HCT116 (cell line): Measurements from ENCODE around the gene ZNF653. TPM values are rescaled to one million over a fixed set of nuclear protein-coding genes. Genes with fewer than 3 reads are reported as not detected.

Experiments
- ATAC-seq: fragments of 200-7000 bp; cut with Tn5 transposase; 2 replicates; pipeline ENCODE4 v1.9.1; 2020; ENCODE audit warnings: mild to moderate bottlenecking, moderate library complexity
- BruUV-seq: library from RNA; stranded (reverse); fragments of 400-500 nt; replicated peaks from 2 replicates; lab custom pipeline; 2021; lab: Mats Ljungman, UMichigan
- CTCF ChIA-PET: fragments of 300-600 bp; sonication (Branson Sonifier 250); formaldehyde crosslinking; loops from one replicate; lab custom pipeline; 2021; ENCODE audit warnings: antibody characterized with exemption; lab: Charles Lee
- POLR2A ChIA-PET: fragments of 300-600, 350-600 bp; sonication (Branson Sonifier 250); formaldehyde crosslinking; loops from one replicate; lab custom pipeline; 2021; ENCODE audit warnings: antibody characterized with exemption; lab: Charles Lee
- RAD21 ChIA-PET, 2 experiments: fragments of 300-600 bp; sonication (Branson Sonifier 250); formaldehyde crosslinking; loops; one replicate each; lab custom pipeline; 2023; ENCODE audit warnings: low total read pairs in 2 of 2; ENCODE audit not compliant: uncharacterized antibody in 2 of 2, unreplicated experiment in 2 of 2, low non-redundant PET in 1 of 2; lab: Charles Lee
- DNase-seq: peaks from one replicate; pipeline ENCODE4 v3.0.0-alpha.2; 2010; ENCODE audit warnings: low read depth, low spot score
- H2AFZ ChIP-seq: fragments of 200-600 bp; shearing (Covaris generic), sonication (generic); 2 replicates; pipeline ENCODE4 v1.6.1; 2017; ENCODE audit warnings: low read depth, mixed run types, mixed read lengths, antibody characterized with exemption, low read length; ENCODE audit not compliant: poor library complexity, severe bottlenecking
- H3K27ac ChIP-seq: 2 replicates; pipeline ENCODE4 v1.5.1; 2012; ENCODE audit warnings: low read depth, low read length
- H3K27me3 ChIP-seq: fragments of 200-600 bp; sonication (generic); 2 replicates; pipeline ENCODE4 v1.6.1; 2016; ENCODE audit warnings: mixed run types, low read length, mixed read lengths; ENCODE audit not compliant: insufficient read depth
- H3K36me3 ChIP-seq, 2 experiments: fragments of 200-500 bp in 1 of 2; fragments of 200-600 bp in 1 of 2; sonication (Bioruptor generic) in 1 of 2; sonication (generic) in 1 of 2; 2 replicates each; pipeline versions ENCODE4 v1.5.1 to v1.6.1; 2014 to 2016; ENCODE audit warnings: low read length in 2 of 2, inconsistent platforms in 1 of 2, mixed read lengths in 1 of 2, mixed run types in 1 of 2; ENCODE audit not compliant: insufficient read depth in 2 of 2, control insufficient read depth in 1 of 2
- H3K4me1 ChIP-seq, 2 experiments: fragments of 200-600 bp in 1 of 2; sonication (generic) in 1 of 2; 2 replicates each; pipeline versions ENCODE4 v1.5.1 to v1.6.1; 2012 to 2017; ENCODE audit warnings: low read length in 2 of 2, inconsistent platforms in 1 of 2, mild to moderate bottlenecking in 1 of 2, mixed read lengths in 1 of 2, mixed run types in 1 of 2, moderate library complexity in 1 of 2; ENCODE audit not compliant: insufficient read depth in 2 of 2, control insufficient read depth in 1 of 2
- H3K4me2 ChIP-seq: fragments of 200-600 bp; sonication (generic); 2 replicates; pipeline ENCODE4 v1.6.1; 2017; ENCODE audit warnings: mixed run types, low read length, mixed read lengths
- H3K4me3 ChIP-seq, 2 experiments: fragments of 200-600 bp in 1 of 2; sonication (generic) in 1 of 2; replicated peaks in 1 of 2; 2 replicates each; pipeline ENCODE4 v1.5.1; 2011 to 2016; ENCODE audit warnings: low read length in 2 of 2, control low read depth in 1 of 2, low read depth in 1 of 2, mild to moderate bottlenecking in 1 of 2, mixed read lengths in 1 of 2, mixed run types in 1 of 2
- H3K79me2 ChIP-seq: fragments of 200-600 bp; sonication (generic); 2 replicates; pipeline ENCODE4 v1.6.1; 2017; ENCODE audit warnings: mild to moderate bottlenecking, mixed run types, low read length, moderate library complexity, mixed read lengths; ENCODE audit not compliant: insufficient read depth
- H3K9ac ChIP-seq: fragments of 200-600 bp; sonication (generic); 2 replicates; pipeline ENCODE4 v1.6.1; 2016; ENCODE audit warnings: low read length, mixed read lengths
- H3K9me2 ChIP-seq: fragments of 200-600 bp; sonication (generic), shearing (Covaris generic); 2 replicates; pipeline ENCODE4 v1.6.1; 2017; ENCODE audit warnings: mixed run types, mild to moderate bottlenecking, moderate library complexity; ENCODE audit not compliant: insufficient read depth
- H3K9me3 ChIP-seq, 2 experiments: fragments of 200-500 bp in 1 of 2; fragments of 200-600 bp in 1 of 2; sonication (Bioruptor generic) in 1 of 2; sonication (generic) in 1 of 2; 2 replicates each; pipeline ENCODE4 v1.6.1; 2014 to 2017; ENCODE audit warnings: low read length in 2 of 2, mixed read lengths in 2 of 2, inconsistent platforms in 1 of 2, low read depth in 1 of 2, mild to moderate bottlenecking in 1 of 2, mixed run types in 1 of 2, moderate library complexity in 1 of 2; ENCODE audit not compliant: control insufficient read depth in 1 of 2, insufficient read depth in 1 of 2
- H4K20me1 ChIP-seq: fragments of 200-600 bp; sonication (generic), shearing (Covaris generic); 2 replicates; pipeline ENCODE4 v1.6.1; 2017; ENCODE audit warnings: mixed run types, mild to moderate bottlenecking, moderate library complexity; ENCODE audit not compliant: insufficient read depth
- ATF3 ChIP-seq: IDR thresholded peaks from 2 replicates; pipeline ENCODE4 v1.6.1; 2012
- CBX3 ChIP-seq: IDR thresholded peaks from 2 replicates; pipeline ENCODE4 v1.6.1; 2012; ENCODE audit warnings: low read depth
- CEBPB ChIP-seq: IDR thresholded peaks from 2 replicates; pipeline ENCODE4 v1.6.1; 2012; ENCODE audit warnings: low read depth
- EGR1 ChIP-seq: IDR thresholded peaks from 2 replicates; pipeline ENCODE4 v1.6.1; 2012; ENCODE audit warnings: low read depth
- EZH2 ChIP-seq: fragments of 200-600 bp; sonication (generic); IDR thresholded peaks from 2 replicates; pipeline ENCODE4 v1.6.1; 2017; ENCODE audit warnings: antibody characterized with exemption, mixed run types
- EZH2phosphoT487 ChIP-seq: fragments of 200-600 bp; IDR thresholded peaks from 2 replicates; pipeline ENCODE4 v1.6.1; 2018; ENCODE audit warnings: antibody characterized with exemption, borderline replicate concordance
- FOSL1 ChIP-seq: IDR thresholded peaks from 2 replicates; pipeline ENCODE4 v1.6.1; 2012; ENCODE audit warnings: low read depth
- MAX ChIP-seq: IDR thresholded peaks from 2 replicates; pipeline ENCODE4 v1.6.1; 2012
- POLR2A ChIP-seq: IDR thresholded peaks from 2 replicates; pipeline ENCODE4 v1.7.0; 2011; ENCODE audit warnings: borderline replicate concordance; ENCODE audit not compliant: insufficient read depth, insufficient read length; ENCODE audit errors: extremely low read depth
- POLR2AphosphoS5 ChIP-seq: IDR thresholded peaks from 2 replicates; pipeline ENCODE4 v1.6.1; 2011; ENCODE audit warnings: mild to moderate bottlenecking, low read depth, low read length, moderate library complexity
- REST ChIP-seq: IDR thresholded peaks from 2 replicates; pipeline ENCODE4 v1.6.1; 2012; ENCODE audit warnings: low read depth
- SP1 ChIP-seq: IDR thresholded peaks from 2 replicates; pipeline ENCODE4 v1.6.1; 2012; ENCODE audit warnings: low read depth
- SRF ChIP-seq: IDR thresholded peaks from 2 replicates; pipeline ENCODE4 v1.6.1; 2012; ENCODE audit warnings: low read depth
- YY1 ChIP-seq: IDR thresholded peaks from 2 replicates; pipeline ENCODE4 v1.6.1; 2011; ENCODE audit warnings: low read length, low read depth, moderate library complexity, mild to moderate bottlenecking; ENCODE audit not compliant: insufficient replicate concordance; ENCODE audit errors: extremely low read depth
- ZBTB33 ChIP-seq: IDR thresholded peaks from 2 replicates; pipeline ENCODE4 v1.6.1; 2011; ENCODE audit warnings: mild to moderate bottlenecking, low read length, moderate library complexity; ENCODE audit not compliant: insufficient replicate concordance; ENCODE audit errors: extremely low read depth
- ZFX ChIP-seq: fragments of 450-650 bp; IDR thresholded peaks from 2 replicates; pipeline ENCODE4 v1.6.1; 2017
- ZNF274 ChIP-seq: fragments of 200-500 bp; sonication (Bioruptor generic); IDR thresholded peaks from 2 replicates; pipeline ENCODE4 v1.6.1; 2014; ENCODE audit warnings: mild to moderate bottlenecking, low read depth, low read length, inconsistent platforms
- intact Hi-C: fragments of 100-400 bp; cut with micrococcal nuclease; formaldehyde crosslinking; loops from 2 replicates; pipeline ENCODE4 v1.10.0; 2022
- total RNA-seq: library from RNA; stranded (reverse); gene quantifications from one replicate; pipeline ENCODE4 v1.2.1, GENCODE V29; 2021; ENCODE audit not compliant: unreplicated experiment

Gene ZNF653
- total RNA-seq, 1 experiment from 2014 or later: 16.1 TPM

GRCh38 chr19:11437955-11438354 is 67.7 kb downstream of the ZNF653 start:
- CTCF ChIA-PET: no interaction called here
- ATAC-seq: no peak
- RAD21 ChIA-PET: no interaction called here

More at GRCh38 chr19:11437955-11438354, 67.7 kb downstream of the ZNF653 start:
- Histone ChIP-seq H2AFZ (no peak overlapping the region), H4K20me1 (no peaks in the 10 kb centered on the region), H3K36me3 (peaks cover 22 to 38% of the 10 kb centered on the region in 2 experiments; a peak in 3 of 4 replicates), H3K79me2 (peaks cover 46% of the 10 kb centered on the region), H3K27ac (no peak overlapping the region; the same call in 1 of the 2 replicates), H3K4me1 (peaks cover 11 to 17% of the 10 kb centered on the region in 2 experiments), H3K27me3 (no peaks in the 10 kb centered on the region), H3K4me3 (no peak overlapping the region), H3K9me2 (no peaks in the 10 kb centered on the region), H3K9ac (no peak overlapping the region), H3K4me2 (no peak overlapping the region), H3K9me3 (no peaks in the 10 kb centered on the region)
- POLR2A ChIA-PET: no interaction called here
- DNase-seq: no peak
- BruUV-seq: no TSS peak
- no peak for TF ChIP-seq SP1
- no peak for TF ChIP-seq MAX
- TF ChIP-seq POLR2A: no peak
- TF ChIP-seq POLR2AphosphoS5: no peak
- no peak for TF ChIP-seq ZNF274
- TF ChIP-seq FOSL1: no peak
- TF ChIP-seq REST: no peak
- no peak for TF ChIP-seq SRF
- no peak for TF ChIP-seq ATF3
- no peak for TF ChIP-seq YY1
- no peak for TF ChIP-seq CBX3
- no peak for TF ChIP-seq EZH2phosphoT487
- no peak for TF ChIP-seq CEBPB
- no peak for TF ChIP-seq EGR1
- TF ChIP-seq ZFX: no peak
- no peak for TF ChIP-seq EZH2
- TF ChIP-seq ZBTB33: no peak
- intact Hi-C loops: loop anchor here (5.0 kb wide), 1 partner anchor 146 kb away; no protein-coding TSS in a partner anchor
